ENCODE measurements around the gene EIF4B.

Gene EIF4B

DNA sequence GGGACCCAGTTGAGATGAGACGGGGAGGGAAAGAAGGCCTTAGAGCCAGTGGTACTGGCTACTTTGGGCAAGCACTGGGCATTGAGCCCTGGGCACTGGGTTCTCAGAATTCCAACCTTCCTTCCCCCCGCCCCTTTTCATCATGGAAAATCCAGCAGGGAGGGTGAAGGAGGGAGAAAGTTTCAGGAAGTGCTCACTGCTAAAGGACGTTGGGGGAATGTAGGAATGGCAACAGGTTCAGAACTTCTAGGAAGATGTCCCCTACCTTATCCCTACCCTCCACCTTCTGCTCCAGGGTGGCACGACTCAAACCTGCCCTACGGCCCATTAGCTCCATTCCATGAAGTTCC, 39.4 kb downstream of the EIF4B start:
- H3K4me3 ChIP-seq (ENCODE audit: control insufficient read depth, low read depth, low read length) = peak overlapping the region; percentile 69
- no peak for DNase-seq (ENCODE audit: low read depth)
- TF ChIP-seq, protein P1, sequence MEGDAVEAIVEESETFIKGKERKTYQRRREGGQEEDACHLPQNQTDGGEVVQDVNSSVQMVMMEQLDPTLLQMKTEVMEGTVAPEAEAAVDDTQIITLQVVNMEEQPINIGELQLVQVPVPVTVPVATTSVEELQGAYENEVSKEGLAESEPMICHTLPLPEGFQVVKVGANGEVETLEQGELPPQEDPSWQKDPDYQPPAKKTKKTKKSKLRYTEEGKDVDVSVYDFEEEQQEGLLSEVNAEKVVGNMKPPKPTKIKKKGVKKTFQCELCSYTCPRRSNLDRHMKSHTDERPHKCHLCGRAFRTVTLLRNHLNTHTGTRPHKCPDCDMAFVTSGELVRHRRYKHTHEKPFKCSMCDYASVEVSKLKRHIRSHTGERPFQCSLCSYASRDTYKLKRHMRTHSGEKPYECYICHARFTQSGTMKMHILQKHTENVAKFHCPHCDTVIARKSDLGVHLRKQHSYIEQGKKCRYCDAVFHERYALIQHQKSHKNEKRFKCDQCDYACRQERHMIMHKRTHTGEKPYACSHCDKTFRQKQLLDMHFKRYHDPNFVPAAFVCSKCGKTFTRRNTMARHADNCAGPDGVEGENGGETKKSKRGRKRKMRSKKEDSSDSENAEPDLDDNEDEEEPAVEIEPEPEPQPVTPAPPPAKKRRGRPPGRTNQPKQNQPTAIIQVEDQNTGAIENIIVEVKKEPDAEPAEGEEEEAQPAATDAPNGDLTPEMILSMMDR (conservative IDR thresholded peaks at IDR 0.05; ENCODE audit: control insufficient read depth, insufficient read depth, low read depth, low read length) = no peak

DNA sequence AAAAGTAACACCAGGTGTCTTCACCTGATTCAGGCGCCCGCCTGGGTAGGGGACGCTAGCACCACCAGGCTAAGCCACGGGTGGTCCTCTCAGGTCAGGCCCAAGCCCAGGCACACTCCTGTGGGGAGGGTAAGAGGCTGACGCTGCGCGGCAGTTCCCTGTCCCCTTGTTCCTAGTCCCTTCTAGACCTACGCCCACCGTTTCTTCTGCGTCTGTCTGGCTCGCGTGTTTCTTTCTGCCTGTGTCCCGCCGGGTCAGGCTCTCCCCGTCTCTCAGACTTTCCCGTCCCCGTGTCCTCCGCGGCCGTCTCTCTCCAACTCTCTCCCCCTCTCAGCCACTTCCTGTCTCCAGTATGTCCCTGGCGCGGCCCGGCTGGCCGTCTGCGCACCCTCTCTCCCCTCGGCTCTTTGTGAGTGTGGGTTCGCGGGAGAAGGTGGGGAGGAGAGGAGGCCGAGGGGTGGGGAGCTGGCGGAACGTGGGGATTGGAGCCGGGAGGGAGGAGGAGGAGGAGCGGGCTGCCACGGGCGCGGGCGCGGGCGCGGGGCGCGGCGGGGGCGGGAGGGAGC, 40.5 kb downstream of the EIF4B start:
- TF ChIP-seq, protein P1 (conservative IDR thresholded peaks at IDR 0.05; ENCODE audit: control insufficient read depth, insufficient read depth, low read depth, low read length) = no peak
- peak; percentile 74 for DNase-seq (ENCODE audit: low read depth)

DNA sequence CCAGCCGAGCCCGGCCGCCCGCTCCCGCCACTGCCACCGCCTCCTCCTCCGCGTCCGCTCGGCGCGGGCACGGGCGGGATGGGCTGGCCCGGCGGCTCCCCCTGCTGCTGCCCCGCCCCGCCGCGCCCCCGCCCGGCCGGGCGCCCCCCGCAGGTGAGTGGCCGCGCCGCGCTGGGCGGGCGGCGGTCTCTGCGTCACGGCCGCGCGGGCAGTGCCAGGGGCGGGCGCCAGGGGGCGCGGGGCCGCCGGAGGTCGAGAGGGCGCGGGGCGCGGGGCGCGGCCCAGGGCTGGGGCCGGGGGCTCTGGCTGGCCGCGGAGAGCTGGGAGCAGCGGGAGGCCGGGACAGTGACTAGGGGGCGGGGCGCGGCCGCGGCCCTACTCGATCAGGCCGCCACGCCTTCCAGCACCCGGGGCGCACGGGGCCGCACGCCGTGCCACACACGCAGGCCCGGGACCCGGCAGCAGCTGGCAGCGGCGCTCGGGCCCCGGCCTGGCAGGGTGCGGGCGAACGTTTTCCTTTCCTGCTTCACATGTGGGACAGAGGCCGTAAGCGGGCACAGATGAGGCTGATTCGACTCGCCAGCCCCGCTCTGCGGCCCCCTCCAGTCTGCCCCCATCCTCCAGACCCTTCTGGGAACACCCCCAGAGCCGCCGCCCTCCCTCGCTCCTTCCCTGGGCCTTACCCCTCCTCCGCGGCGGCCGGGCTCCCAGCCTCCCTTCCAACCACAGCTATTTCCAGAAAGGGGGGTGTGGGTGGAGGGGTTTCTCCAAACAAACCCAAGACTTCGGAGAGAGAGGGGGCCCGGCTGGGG, 41.2 kb downstream of the EIF4B start:
- peak overlapping the region; percentile 69 for H3K4me3 ChIP-seq (ENCODE audit: control insufficient read depth, low read depth, low read length)
- peak; percentile 60 for DNase-seq (ENCODE audit: low read depth)
- TF ChIP-seq, protein P1 (conservative IDR thresholded peaks at IDR 0.05; ENCODE audit: control insufficient read depth, insufficient read depth, low read depth, low read length) = no peak

More for the DNA sequence above, 40.5 kb downstream of the EIF4B start:
- peak overlapping the region; percentile 69 for H3K4me3 ChIP-seq (ENCODE audit: control insufficient read depth, low read depth, low read length)

DNA sequence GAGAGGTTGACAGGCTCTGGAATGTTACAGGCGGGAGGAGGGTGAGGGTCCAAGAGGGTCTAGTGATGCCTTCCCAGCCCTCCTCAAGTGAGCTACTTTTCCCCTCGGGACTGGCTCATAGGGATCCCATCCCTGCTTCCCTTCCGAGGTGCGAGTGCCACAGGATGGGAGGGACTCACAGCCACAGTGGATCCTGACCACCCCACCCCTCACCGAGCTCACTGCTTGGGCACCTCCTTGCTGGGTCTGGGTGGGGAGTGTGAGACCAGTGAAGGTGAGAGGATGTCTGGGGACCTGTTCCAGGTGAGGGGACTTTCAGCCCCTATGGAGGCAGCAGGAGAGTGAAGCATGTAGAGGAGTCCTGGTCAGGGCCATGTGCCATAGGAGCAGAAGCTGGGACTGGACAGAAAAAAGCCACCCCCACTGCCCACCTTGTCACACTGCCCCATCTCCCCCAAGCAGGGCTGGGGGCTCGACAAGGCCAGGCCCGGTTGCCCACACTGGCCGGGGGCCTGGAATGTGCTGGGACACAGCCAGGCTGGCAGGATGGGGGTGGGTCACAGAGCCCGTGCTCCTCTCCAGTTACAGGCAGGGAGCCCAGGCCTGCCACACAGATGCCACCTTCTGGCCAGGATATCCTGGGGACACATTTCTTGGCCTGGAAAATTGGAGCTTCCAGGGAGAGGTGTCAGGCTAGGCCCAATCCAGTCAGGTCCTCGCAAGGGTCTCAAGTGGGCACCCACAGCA, 42.0 kb downstream of the EIF4B start:
- peak overlapping the region; percentile 40 for H3K4me3 ChIP-seq (ENCODE audit: control insufficient read depth, low read depth, low read length)
- TF ChIP-seq, protein P1 (conservative IDR thresholded peaks at IDR 0.05; ENCODE audit: control insufficient read depth, insufficient read depth, low read depth, low read length) = no peak
- no peak for DNase-seq (ENCODE audit: low read depth)

DNA sequence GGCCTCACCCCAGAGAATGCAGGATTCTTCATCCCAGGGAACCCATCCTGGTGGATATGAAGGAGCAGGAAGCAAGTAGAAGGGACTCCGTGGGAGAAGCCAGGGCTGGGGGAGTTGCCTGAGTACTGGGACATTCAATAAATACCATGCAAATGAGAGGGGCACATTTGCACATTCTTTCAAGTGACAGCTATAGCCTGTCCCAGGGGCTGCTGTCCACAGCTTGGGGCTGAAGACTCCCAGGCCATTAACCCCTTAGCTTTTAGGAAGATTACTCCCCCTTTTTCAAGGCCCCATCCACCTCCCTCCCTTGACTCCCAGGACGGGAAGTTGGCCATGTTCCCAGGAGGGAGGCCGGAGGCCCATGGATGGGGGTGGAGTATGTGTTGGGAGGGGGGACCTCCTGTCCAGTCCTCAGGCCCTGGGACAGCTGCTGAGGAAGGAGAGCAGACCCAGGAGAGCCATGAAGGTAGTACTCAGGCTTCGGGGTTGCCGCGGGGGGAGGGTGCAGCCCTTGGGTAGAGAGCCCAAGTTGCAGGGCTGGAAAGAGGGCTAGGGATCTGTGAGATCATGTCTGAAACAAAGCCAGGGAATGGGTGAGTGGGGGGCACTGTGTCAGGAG, 42.6 kb downstream of the EIF4B start:
- peak overlapping the region; percentile 80 for H3K4me3 ChIP-seq (ENCODE audit: control insufficient read depth, low read depth, low read length)
- peak; percentile 78 for DNase-seq (ENCODE audit: low read depth)
- TF ChIP-seq, protein P1 (conservative IDR thresholded peaks at IDR 0.05; ENCODE audit: control insufficient read depth, insufficient read depth, low read depth, low read length) = no peak

DNA sequence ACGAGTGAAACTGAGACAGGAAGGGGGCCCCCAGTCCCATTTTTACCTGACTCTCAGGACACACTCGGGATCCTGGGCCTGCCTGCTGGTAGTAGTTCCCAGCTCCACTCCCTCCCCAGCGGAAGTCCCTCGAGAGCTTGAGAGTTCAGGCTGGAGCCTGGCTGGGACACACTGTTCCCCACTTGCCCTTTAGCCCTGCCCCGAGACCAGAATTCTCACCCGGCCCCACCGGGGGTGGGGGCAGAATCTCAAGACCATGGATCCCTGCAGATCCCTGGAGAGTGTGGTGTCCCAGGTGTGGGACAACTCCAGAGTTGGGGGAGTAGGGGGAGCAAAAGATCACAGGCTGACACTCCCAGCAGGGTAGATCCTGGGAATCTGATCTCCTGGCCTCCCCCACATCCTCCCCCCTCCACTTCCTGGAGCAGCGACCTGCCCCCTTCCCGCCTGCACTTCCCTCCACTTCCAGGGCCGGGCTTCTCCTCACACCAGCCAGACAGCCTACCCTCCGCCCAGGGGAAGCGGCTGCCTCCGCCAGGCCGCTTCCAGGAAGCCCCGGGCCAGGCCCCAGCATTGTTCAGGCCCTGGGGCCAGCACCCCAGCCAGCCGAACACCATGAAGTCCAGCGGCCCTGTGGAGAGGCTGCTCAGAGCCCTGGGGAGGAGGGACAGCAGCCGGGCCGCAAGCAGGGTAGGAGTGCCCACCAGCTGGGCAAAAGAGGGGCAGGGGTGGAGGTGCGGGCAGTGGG, 43.5 kb downstream of the EIF4B start, which contains the start of gene TNS2:
TNS2 (plus strand) TSS at position 495 of the 748 bp plus-strand sequence; CDS start at position 616, 121 bp downstream.
- TF ChIP-seq, protein P1 (conservative IDR thresholded peaks at IDR 0.05; ENCODE audit: control insufficient read depth, insufficient read depth, low read depth, low read length) = no peak
- DNase-seq (ENCODE audit: low read depth) = peak; percentile 74
- peak within 1 kb of the TSS; percentile 80 for H3K4me3 ChIP-seq (ENCODE audit: control insufficient read depth, low read depth, low read length)
